HG02970 (cell line): ENCODE data around the gene CPHXL2.

Experiments used
- ATAC-seq: cut with Tn5 transposase; IDR thresholded peaks from one replicate; pipeline ENCODE4 v1.9.1; 2021; ENCODE audit warnings: mild to moderate bottlenecking, moderate library complexity, moderate number of reproducible peaks; ENCODE audit not compliant: unreplicated experiment, low FRiP score

Gene CPHXL2

DNA sequence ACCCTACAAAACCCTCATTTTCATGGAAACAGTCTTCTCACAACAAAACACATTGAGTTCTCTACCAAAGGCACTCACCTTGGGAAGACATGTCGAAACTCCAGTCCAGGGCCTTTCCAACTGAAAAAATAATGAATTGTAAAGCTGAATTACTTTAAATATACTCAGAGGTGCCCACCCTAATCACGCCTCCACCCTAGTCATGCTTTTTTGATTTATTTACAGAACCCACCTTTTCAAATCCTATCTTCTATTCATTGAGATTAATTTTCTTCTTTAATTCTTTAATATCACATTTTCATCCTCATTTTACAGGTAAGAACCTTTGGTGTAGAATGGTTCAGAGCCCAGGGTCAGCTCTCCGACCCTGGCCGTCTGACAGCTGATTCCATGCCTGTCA lies at the start of gene CPHXL2:
Gene CPHXL2 (minus strand): TSS at position 101 of the 400 bp plus-strand sequence. CDS start 10 bp downstream, at position 91.
- ATAC-seq, result no peak

DNA sequence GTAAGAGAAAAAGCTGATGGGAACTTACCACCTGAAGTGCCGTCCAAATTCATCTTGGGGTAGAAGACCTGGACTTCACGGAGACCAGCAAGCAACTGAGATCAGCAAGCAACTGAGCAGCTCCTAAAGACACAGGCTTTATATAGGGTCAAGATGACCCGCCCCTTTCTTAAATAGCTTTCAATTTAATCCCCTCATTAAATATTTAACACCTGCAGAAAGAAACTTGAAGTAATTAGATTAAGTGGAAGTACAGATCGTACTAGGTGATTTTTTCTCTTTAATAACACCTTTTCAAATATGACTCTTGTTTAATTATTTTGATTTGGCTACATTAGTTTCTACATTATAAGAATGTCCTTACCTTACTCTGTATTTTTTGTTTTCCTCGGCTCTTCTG lies 49.6 kb upstream of the CPHXL2 start, which contains the start of gene CPHXL:
Gene CPHXL (minus strand): TSS at position 101 of the 400 bp plus-strand sequence. CDS start 48 bp downstream, at position 53.
- ATAC-seq, result no peak

DNA sequence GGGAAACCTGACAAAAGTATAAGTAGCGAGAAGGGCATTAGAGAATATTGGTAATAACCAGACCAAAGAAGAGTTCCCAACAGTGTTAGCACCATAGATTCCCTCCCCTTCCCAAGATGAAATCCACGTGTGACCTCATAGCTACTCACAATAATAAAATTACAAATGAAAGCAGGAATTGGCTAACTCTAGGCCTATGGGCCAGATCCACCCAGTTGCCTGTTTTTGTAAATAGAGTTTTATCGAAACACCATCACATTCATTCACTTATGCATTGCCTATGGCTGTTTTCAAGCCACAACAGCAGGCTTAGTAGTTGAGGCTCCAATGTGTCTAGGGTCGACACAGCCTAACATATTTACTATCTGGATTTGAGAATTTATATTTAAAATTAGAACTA lies 41.6 kb upstream of the CPHXL2 start:
- no peak for ATAC-seq

DNA sequence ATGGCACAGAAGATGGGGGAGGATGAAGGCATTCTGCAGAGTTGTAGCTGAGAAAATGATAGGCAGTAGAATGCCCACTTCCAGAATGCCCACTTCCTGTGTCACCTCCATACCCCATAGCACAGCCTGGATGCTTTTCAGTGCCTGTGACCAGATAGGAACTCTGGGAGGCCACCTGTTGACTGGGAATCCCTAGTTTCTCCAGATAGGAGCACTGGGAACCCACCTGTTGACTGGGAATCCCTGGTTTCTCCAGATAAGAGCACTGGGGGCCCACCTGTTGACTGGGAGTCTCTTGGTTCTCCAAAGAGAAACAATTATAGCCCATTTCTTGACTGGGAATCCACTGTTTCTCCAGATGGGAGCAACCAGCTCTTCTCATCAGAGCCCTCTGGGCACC lies 37.9 kb upstream of the CPHXL2 start:
- ATAC-seq, result no peak

DNA sequence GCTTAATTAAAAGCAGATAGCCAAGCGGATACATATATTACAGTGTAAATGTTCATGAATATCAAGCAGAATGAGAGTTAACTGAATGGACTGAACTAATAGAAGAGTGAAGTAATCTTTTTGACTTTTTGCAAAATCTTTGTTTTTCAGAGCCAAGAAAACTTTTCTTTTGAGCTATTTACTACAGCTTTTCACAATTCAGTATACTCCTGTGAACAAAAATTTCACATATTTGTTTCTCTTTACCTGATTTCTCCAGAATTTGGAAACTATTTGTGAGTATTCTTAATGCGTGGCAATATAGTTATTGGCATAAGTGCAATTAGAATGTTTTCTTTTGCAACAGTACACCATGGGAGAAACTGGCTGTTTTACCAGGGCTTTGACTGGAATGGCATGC lies 33.5 kb upstream of the CPHXL2 start:
- no peak for ATAC-seq

DNA sequence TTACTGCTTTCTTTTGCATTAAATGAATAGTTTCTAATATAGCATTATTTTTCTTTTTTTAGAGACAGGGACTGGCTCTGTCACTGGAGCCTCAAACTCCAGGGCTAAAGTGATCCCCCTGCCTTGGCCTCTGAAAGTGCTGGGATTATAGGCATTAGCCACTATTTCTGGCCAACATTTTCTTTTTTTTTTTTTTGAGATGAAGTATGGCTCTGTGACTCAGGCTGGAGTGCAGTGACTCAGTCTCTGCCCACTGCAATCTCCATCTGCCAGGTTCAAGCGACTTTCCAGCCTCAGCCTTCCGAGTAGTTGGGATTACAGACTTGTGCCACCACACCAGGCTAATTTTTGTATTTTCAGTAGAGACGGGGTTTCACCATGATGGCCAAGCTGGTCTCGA lies 26.5 kb upstream of the CPHXL2 start:
- ATAC-seq, result no peak

DNA sequence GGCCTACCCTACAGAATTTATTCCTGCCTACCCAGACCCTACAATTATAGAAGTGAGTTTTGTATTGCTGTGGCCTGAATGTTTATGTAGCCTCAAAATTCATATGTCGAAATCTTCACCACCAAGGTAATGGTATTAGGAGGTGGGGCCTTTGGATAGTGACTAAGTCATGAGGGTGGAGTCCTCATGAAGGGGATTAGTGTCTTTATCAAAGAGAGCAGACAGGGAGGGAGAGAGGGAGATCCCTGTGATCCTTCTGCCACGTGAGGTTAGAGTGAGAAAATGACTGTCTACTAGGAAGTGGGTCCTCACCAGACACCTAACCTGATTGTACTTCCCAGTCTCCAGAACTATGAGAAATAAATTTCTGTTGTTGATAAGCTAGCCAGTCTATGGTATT lies 25.4 kb upstream of the CPHXL2 start:
- no peak for ATAC-seq

DNA sequence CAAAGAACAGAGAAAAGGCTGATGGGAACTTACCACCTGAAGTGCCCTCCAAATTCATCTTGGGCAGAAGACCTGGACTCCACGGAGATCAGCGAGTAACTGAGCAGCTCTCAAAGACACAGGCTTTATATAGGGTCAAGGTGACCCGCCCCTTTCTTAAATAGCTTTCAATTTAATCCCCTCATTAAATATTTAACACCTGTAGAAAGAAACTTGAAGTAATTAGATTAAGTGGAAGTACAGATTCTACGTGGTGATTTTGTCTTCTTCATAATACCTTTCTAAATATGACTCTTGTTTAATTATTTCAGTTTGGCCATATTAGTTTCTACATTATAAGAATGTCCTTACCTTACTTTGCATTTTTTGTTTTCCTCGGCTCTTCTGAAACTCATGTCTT lies 24.6 kb upstream of the CPHXL2 start, which contains the start of gene DUXB:
Gene DUXB (minus strand): TSS at position 101 of the 400 bp plus-strand sequence. CDS start 43 bp downstream, at position 58.
- ATAC-seq, result no peak

DNA sequence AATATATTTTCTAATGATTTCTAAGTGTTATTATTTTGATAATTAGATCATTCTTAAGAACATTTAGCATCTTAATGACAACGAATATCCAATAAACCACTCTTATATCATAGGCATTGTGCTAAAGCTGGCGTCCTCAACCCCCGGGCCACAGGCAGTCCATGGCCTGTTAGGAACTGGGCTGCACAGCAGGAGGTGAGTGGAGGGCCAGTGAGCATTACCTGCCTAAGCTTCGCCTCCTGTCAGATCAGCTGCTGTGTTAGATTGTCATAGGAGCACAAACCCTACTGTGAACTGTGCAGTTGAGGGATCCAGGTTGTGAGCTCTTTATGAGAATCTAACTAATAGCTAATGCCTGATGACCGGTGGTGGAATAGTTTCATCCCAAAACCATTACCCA lies 20.8 kb upstream of the CPHXL2 start:
- no peak for ATAC-seq

DNA sequence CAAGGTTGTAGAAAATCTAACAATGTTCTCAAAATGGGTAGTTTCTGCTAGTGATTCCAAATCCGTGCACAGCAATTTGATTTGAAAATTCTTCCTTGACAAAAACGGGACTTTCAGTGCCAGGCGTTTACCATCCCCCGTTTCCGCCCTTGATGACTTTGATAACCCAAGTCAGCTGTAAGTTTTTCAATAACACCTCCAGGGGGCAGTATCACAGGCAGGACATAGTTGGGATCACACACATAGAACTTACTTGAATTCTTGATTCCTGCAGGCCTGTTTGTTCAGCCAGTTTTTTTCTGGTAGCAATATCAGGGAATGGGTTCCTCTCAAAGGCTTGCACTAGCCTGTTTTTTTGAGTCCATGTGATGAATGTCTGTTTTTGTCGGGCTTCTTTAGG lies 18.9 kb upstream of the CPHXL2 start:
- no peak for ATAC-seq

DNA sequence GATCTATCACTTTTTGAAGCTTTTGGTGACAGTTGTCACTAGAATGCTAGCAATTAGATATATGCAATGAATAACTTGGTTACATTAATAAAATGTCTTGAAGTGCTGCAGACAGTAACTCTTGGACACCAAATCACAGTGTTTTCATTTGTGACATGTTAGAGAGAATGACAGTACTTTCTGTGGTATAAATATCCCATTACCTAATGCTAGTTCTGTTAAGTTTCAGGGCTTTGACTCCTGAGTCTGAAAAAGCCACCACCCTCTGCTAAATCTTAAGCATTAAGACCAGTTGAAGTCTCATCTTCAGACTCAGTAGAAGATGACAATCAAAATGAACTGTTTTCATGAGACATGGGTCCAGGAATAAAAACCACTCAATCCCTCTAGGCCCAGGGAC lies 10.6 kb upstream of the CPHXL2 start:
- no peak for ATAC-seq

DNA sequence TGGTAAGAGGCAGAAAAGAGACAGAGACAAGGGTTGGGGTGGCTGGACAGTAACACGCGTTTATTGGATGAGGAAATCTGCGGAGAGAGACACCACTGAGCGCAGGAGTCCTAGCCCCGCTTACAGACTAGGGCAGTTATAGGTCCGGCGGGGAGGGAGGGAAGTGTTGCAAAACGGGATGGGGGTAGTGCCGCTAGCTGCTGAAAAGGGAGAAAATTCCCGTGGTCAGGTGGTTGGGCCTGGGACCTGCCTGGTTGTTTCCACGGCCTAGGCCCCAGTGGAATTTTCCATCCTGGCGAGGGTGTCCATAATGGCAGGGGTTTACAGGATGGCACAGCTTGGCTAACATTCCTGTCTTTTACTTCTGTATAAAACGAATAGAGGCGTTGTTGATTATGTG lies 5.5 kb upstream of the CPHXL2 start:
- no peak for ATAC-seq

DNA sequence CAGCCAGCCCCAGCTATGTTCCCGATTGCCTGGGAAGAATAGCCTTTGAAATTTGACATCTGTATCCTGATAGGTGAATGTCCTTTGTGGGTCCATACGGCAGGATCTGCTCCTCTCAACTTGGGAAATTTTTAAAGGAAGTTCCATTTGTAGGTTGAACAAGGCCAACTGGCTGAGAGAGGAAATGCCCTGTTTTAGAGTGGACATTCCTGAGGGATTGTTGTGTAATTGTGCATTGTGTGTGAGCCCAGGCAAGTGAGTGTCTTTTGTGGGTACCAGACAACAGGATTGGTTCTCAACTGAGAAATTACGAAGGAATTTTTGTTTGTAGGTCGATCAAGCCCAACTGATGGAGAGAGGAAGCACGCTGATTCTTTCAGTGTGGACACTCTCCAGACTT lies 2.6 kb upstream of the CPHXL2 start:
- no peak for ATAC-seq

DNA sequence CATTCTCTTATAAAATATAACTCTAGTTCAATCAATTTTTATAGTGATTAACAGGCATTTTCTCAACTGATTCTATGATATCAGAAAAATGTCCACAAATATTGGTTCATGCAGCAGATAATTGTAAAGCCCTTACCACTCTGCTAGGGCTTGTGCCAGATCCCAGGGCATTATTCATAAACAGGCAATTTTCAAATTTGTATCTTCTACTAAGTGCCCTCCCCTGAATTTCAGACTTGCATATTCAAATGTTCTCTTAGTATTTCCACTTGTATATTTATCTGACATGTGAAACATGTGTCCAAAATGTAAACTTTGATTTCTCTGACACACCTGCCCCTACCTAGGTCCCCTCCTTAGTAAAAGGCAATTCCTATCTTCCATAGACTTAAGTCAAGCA lies 9.3 kb downstream of the CPHXL2 start:
- ATAC-seq, result no peak

DNA sequence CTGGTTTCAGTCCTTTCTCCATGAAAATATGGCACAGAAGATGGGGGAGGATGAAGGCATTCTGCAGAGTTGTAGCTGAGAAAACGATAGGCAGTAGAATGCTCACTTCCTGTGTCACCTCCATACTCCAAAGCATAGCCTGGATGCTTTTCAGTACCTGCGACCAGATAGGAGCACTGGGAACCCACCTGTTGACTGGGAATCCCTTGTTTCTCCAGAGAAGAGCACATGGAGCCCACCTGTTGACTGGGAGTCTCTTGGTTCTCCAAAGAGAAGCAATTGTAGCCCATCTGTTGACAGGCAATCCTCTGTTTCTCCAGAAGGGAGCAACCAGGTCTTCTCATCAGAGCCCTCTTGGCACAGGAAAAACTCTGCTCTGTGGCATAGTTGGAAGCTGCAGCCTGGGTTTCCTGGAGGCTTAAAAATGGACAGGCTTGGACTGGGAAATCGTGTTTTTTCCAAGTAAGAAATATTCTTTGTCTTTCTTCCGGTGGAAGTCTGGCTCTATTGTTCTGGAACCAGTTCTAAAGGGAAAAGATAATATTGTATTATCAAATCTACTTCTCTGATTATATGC lies 16.0 kb downstream of the CPHXL2 start:
- ATAC-seq, result no peak

DNA sequence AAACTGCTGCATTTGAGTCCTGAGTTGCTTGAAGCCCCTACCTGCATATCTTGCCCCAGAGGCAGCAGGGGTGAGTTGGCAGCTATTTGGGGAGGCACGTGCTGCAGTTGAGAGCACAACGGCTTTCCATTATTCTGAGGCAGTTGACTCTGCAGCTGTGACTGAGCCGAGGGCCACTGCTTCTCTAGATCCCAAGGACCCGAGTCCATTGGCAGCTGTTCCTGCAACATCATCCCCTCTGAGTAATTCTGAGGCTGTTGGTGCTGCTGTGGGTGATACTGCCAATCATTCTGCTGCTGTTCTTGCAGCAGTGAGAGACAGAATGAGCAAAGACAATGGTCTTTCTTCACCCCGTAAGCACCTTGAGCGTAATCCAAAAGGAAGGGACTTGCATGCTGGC lies 16.5 kb downstream of the CPHXL2 start:
- ATAC-seq, result no peak

DNA sequence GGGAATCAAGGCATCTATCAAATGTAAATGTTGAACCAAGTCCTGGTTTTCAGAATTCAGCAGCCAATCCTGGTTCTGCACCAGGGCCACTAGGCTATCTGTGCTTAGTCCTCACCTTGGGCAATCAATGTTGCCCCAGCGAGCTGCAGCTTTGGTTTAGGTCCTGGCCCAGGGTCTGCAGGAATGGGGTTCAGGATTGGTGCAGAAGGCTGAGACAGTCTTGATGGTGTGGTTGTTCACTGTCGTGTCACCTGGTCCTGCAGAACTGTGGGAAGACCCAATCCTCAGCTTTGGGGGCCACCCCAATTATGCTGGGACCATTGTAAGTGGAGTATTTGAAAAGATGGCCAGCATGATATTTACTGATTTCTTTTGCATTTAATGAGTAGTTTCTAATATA lies 18.6 kb downstream of the CPHXL2 start:
- no peak for ATAC-seq

DNA sequence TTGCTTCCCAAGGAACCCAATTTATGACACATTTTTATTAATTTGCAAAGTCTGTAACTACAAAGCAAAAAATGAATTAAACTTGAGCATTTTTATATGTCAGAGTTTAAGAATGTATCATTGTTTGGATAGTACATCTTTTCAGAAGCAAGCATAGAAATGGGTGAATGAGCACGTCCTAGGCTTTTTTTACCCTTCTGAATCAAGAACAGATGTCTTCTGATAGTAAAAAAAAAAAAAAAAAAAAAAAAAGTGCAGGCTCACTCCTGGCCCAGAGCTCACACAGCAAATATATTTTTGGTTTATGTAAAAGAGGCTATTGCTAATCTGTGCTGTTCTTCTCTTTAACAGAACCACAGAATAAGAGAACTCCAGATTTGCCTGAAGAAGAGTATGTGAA lies 22.9 kb downstream of the CPHXL2 start:
- no peak for ATAC-seq

DNA sequence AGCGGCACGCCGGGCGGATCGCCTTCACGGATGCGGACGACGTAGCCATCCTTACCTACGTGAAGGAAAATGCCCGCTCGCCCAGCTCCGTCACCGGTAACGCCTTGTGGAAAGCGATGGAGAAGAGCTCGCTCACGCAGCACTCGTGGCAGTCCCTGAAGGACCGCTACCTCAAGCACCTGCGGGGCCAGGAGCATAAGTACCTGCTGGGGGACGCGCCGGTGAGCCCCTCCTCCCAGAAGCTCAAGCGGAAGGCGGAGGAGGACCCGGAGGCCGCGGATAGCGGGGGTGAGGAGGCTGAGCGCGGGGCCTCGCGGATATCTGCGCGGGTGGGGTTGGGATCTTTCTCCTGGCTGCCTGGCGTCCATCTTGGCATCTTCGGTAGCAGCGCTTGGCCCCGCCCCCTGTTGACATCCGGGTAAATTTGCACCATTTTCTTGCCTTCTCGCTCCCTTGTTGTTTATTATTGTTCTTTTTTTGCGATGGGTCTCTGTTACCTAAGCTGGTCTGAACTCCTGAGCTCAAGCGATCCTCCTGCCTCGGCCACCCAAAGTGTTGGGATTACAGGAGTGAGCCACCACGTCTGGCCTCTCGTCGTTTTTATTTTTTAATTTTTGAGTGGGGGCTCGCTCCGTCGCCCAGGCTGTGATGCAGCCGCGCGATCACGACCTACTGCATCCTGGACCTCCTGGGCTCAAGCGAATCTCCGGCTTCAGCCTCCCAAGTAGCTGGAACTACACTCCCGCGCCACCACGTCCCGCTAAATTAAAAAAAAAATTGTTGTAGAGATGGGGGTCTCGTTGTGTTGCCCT lies 28.3 kb downstream of the CPHXL2 start:
- peak; percentile 35 for ATAC-seq

DNA sequence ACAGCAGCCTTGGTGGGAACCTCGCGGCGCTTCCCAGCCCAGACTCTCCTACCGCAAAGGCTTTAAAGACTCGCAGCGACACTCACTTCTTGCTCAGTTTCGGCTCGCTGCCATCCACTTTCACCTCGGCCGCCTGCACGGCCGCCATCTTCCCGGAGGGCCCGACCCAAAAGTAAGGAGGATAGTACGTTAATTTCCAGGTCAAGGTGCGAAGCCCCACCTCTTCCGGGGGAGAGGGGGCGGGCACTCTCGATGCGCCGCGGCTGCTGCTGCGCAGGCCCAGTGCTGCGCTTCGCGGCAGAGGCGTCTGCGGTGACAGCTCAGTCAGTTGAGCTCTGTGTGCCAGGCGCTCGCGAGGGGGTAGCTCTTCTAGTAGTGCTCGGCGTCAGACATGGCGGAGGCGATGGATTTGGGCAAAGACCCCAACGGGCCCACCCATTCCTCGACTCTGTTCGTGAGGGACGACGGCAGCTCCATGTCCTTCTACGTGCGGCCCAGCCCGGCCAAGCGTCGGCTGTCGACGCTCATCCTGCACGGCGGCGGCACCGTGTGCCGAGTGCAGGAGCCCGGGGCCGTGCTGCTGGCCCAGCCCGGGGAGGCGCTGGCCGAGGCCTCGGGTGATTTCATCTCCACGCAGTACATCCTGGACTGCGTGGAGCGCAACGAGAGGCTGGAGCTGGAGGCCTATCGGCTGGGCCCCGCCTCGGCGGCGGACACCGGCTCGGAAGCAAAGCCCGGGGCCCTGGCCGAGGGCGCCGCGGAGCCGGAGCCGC lies 29.1 kb downstream of the CPHXL2 start, which contains the start of the genes KARS1 and TERF2IP:
Gene KARS1 (minus strand): TSS at position 174 of the 773 bp plus-strand sequence. CDS start 26 bp downstream, at position 148.
Gene TERF2IP (plus strand): TSS at position 282 of the 773 bp plus-strand sequence. CDS start 110 bp downstream, at position 392.
- peak; percentile 87 for ATAC-seq

DNA sequence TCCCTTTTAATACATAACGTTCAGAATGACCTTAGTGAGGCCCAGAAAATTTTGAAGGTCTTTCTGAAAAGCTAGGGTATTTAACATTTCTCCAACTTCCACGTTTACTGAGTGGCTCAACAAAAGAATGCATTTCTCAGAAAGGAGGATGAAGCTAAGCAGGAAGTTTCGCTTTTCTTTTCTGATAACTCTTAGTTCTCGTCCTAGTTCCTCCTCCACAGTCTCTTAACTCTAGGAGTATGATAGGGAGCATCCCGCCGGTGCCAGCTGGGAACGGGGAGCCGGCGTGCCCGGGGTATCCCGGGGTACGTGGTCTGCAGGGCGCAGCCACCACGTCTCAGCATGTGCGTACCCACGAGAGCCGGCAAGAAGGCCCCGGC lies 29.7 kb downstream of the CPHXL2 start:
- ATAC-seq, result peak; percentile 15
